ENCODE data around the gene ANO1. TPM values are rescaled to one million over a fixed set of nuclear protein-coding genes. Genes with fewer than 3 reads are reported as not detected.
"Not testable (repeated sequence)": the region's sequence is repeated elsewhere in the genome, so short reads cannot be mapped to it uniquely, and the experiment has no call there.

ANO1 gene
- total and polyA plus RNA-seq, 12 donors, result 0.67 to 6.7 (median 2.2) TPM

DNA sequence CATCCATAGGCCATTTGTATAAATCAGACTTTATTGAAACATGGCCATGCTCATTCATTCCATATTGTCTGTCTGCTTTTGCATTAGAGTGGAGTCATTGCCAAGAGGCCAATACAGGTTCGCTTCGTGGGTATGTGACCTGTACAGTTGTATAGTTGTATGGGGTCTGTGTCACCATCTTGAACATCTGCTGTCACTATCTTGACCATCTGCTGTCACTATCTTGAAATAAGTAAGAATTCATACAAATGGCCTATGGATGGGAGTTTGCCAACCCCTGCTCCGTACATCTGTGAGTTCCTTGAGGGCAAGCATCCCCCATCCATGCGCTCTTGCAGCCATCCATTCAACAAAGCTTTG is 44.4 kb upstream of the ANO1 start:
- Histone ChIP-seq H3K27me3 (no peaks in the 10 kb centered on the region), H3K9me3 (replicated peaks in 1 of 3) (no peaks in the 10 kb centered on the region), H3K4me1 (replicated peaks in 1 of 2) (no peaks in the 10 kb centered on the region), H3K36me3 (replicated peaks in 1 of 2) (no peaks in the 10 kb centered on the region), H3K4me3 (no peak overlapping the region), H3K27ac (no peak overlapping the region)
- WGBS, 4 donors, result 82 to 90% (median 86%) methylated on average over 4 of the region's 4 CpGs
- peak in 1 of 7 donors; percentile 29 for DNase-seq
- intact Hi-C loops (cut with DNase I), result no loop called here
- TF ChIP-seq POLR2A (IDR thresholded peaks at IDR 0.05), result no peak

GRCh38 chr11:70034740-70035365 is 43.3 kb upstream of the ANO1 start:
- no peaks in the 10 kb centered on the region for H3K9me3 ChIP-seq (replicated peaks in 1 of 3)
- H3K36me3 ChIP-seq (replicated peaks in 1 of 2), result no peaks in the 10 kb centered on the region
- H3K27ac ChIP-seq, result no peak overlapping the region
- no peak overlapping the region for H3K4me3 ChIP-seq
- intact Hi-C loops (cut with DNase I), result no loop called here
- no peaks in the 10 kb centered on the region for H3K4me1 ChIP-seq (replicated peaks in 1 of 2)
- WGBS, 4 donors, result 80 to 83% (median 81%) methylated on average over 8 to 11 of the region's 11 CpGs
- peak in 1 of 7 donors; percentile 11 for DNase-seq
- TF ChIP-seq, protein P1, sequence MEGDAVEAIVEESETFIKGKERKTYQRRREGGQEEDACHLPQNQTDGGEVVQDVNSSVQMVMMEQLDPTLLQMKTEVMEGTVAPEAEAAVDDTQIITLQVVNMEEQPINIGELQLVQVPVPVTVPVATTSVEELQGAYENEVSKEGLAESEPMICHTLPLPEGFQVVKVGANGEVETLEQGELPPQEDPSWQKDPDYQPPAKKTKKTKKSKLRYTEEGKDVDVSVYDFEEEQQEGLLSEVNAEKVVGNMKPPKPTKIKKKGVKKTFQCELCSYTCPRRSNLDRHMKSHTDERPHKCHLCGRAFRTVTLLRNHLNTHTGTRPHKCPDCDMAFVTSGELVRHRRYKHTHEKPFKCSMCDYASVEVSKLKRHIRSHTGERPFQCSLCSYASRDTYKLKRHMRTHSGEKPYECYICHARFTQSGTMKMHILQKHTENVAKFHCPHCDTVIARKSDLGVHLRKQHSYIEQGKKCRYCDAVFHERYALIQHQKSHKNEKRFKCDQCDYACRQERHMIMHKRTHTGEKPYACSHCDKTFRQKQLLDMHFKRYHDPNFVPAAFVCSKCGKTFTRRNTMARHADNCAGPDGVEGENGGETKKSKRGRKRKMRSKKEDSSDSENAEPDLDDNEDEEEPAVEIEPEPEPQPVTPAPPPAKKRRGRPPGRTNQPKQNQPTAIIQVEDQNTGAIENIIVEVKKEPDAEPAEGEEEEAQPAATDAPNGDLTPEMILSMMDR (IDR thresholded peaks at IDR 0.05), result no peak
- no peak for TF ChIP-seq POLR2A (IDR thresholded peaks at IDR 0.05)
- no peaks in the 10 kb centered on the region for H3K27me3 ChIP-seq

- H3K27me3 ChIP-seq; H3K4me3 ChIP-seq; H3K9me3 ChIP-seq (replicated peaks in 1 of 3); H3K27ac ChIP-seq; H3K4me1 ChIP-seq (replicated peaks in 1 of 2); intact Hi-C loops (cut with DNase I); H3K36me3 ChIP-seq (replicated peaks in 1 of 2): not testable (repeated sequence)
- WGBS, 4 donors, result 83 to 88% (median 86%) methylated on average over 2 of the region's 2 CpGs
- DNase-seq, result peak in 1 of 7 donors; percentile 5
Measured at GRCh38 chr11:70035665-70036064, 42.5 kb upstream of the ANO1 start.

GRCh38 chr11:70036971-70037882 is 40.9 kb upstream of the ANO1 start:
- intact Hi-C loops (cut with DNase I), result no loop called here
- WGBS, 4 donors, result 76 to 82% (median 81%) methylated on average over 11 to 12 of the region's 12 CpGs
- TF ChIP-seq, protein P1 (IDR thresholded peaks at IDR 0.05), result no peak
- TF ChIP-seq POLR2A (IDR thresholded peaks at IDR 0.05), result no peak
- Histone ChIP-seq H3K4me3 (no peak overlapping the region), H3K27me3 (no peaks in the 10 kb centered on the region), H3K27ac (no peak overlapping the region), H3K36me3 (replicated peaks in 1 of 2) (no peaks in the 10 kb centered on the region), H3K9me3 (replicated peaks in 1 of 3) (no peaks in the 10 kb centered on the region), H3K4me1 (replicated peaks in 1 of 2) (no peaks in the 10 kb centered on the region)
- peak in 1 of 7 donors; percentile 13 for DNase-seq

DNA sequence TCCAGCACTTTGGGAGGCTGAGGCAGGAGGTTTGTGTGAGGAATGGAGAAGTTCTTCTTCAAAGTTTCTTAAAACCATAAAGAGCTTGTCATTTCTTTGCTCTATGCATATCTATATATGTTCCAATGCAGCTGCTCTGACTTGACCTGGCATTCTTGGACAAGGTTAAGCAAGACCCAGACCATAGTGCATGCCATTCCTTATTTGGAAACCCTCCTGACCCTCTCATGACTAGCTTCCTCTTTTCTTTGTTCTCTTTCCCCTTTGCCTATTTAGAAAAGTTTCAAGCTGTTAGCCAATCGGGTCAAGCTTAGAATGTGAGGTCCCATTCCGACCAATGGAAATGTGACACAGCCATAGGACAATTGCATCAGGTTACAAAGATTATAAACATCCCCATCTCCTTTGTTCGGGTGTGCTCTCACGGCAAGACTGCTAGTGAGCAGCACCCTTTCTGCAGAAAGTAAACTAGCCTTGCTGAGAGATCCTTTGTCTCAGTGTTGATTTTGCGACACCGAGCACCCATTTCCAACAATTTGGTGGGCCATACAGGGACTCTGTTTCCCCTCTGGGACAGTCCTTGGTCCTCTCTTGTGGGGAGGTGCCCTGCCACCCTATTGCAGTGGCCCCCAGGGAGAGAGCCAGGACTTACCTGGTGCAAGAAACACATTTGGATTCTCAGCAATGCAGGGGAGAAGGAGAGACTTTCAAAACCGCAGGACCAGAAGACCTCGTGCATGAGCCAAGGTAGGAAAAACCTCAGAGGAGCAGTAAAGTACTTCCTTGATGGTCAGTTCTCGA is 39.9 kb upstream of the ANO1 start:
- TF ChIP-seq, protein P1 (IDR thresholded peaks at IDR 0.05), result no peak
- TF ChIP-seq POLR2A (IDR thresholded peaks at IDR 0.05), result no peak
- H3K9me3 ChIP-seq (replicated peaks in 1 of 3), result peaks cover 0 to 8% (median 0%) of the 10 kb centered on the region in 3 donors
- intact Hi-C loops (cut with DNase I), result no loop called here
- no peak overlapping the region for H3K4me3 ChIP-seq
- H3K27ac ChIP-seq, result no peak overlapping the region
- 80 to 86% (median 82%) methylated on average over 9 of the region's 9 CpGs for WGBS, 4 donors
- peak in 1 of 7 donors; percentile 2 for DNase-seq
- no peaks in the 10 kb centered on the region for H3K27me3 ChIP-seq
- H3K4me1 ChIP-seq (replicated peaks in 1 of 2), result no peaks in the 10 kb centered on the region
- no peaks in the 10 kb centered on the region for H3K36me3 ChIP-seq (replicated peaks in 1 of 2)
